Ramos (cell line): ENCODE data around the gene ARL5C.

Source experiments
- in situ Hi-C: fragments of 300-500 bp; cut with MboI; formaldehyde crosslinking; loops from one replicate; pipeline ENCODE4 v1.14.3; 2022; ENCODE audit warnings: low sequenced_read_pairs; ENCODE audit not compliant: unreplicated experiment

The ARL5C gene

DNA sequence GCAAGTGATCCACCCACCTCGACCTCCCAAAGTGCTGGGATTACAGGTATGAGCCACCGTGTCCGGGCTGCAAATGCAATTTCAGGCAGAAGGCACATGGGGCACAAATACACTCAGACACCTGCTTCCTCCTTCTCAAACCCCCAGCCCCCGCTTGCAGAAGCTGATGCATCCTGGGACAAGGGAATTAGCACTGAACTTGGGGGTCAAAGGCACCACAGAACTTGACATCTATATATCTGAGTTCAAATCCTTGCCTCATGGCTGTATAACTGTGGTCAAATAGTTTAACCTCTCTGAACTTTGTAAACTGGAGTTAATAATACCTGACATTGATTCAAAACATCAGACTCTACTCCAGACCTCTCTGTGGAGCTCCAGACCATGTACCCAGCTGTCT lies 4.1 kb upstream of the ARL5C start:
- in situ Hi-C loops = loop anchor here (25.0 kb wide), 1 partner anchor 183 kb away; no protein-coding TSS in a partner anchor

DNA sequence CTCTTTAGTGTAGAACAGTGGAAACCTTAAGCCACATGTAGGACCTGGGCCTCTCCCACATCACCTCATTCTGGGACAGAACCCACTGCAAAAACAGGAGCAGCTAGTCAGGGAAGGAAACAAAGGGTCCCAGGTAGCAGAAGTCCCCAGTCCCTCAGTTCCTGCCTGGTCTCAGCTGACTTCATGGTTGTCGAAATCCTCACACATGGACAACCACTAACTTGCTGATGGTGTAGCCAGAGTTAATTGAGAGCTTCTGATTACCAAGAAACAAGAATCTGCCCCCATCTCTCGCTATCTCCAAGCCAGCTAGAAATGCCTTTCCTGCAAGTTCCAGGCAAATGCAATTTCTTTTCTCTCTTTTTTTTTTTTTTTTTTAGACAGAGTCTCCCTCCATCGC lies 3.6 kb upstream of the ARL5C start:
- in situ Hi-C loops = loop anchor here (25.0 kb wide), 1 partner anchor 182 kb away; no protein-coding TSS in a partner anchor

DNA sequence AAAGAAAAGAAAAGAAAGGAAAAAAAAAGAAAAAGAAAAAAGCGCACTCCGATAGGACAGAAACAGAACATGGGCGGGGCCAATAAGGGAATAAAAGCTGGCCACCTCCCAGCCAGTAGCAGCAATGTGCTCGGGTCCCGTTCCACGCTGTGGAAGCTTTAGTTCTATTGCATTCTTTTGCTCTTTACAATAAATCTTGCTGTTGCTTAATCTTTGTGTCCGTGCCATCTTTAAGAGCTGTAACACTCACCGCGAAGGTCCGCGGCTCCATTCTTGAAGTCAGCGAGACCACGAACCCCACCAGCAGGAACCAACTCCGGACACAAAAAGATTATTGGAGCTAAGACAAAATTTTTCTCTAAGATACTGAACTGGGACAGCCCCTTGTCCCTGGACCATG lies 3.1 kb upstream of the ARL5C start:
- in situ Hi-C loops = loop anchor here (25.0 kb wide), 1 partner anchor 182 kb away; no protein-coding TSS in a partner anchor

DNA sequence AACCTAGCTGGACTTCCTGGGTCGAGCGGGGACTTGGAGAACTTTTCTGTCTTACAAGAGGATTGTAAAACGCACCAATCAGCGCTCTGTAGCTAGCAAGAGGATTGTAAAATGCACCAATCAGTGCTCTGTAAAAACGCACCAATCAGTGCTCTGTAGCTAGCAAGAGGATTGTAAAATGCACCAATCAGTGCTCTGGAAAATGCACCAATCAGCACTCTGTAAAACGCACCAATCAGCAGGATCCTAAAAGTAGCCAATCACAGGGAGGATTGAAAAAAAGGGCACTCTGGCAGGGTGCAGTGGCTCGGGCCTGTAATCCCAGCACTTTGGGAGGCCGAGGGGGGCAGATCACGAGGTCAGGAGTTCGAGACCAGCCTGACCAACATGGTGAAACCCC lies 2.5 kb upstream of the ARL5C start:
- in situ Hi-C loops = loop anchor here (25.0 kb wide), 1 partner anchor 181 kb away; no protein-coding TSS in a partner anchor

DNA sequence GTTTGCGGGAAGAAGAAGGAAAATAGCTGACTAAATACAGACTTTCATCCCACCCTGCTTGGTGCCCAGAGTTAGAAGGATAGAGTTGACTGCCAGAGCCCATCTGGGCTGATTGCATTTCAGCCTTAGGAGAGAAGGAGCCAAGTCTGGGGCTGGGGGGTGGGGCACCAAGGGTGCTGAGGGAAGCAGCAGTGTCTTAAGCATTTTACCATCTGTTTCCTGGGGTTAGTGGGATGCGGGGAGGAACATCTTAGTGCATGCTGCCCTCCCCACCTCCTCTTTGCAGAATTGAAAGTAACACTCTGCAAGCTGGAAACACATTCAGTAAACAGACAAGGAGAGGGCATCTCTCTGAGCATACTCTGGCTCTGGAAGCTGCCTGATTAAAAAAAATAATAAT lies 1.5 kb upstream of the ARL5C start:
- in situ Hi-C loops = loop anchor here (25.0 kb wide), 1 partner anchor 180 kb away; no protein-coding TSS in a partner anchor

DNA sequence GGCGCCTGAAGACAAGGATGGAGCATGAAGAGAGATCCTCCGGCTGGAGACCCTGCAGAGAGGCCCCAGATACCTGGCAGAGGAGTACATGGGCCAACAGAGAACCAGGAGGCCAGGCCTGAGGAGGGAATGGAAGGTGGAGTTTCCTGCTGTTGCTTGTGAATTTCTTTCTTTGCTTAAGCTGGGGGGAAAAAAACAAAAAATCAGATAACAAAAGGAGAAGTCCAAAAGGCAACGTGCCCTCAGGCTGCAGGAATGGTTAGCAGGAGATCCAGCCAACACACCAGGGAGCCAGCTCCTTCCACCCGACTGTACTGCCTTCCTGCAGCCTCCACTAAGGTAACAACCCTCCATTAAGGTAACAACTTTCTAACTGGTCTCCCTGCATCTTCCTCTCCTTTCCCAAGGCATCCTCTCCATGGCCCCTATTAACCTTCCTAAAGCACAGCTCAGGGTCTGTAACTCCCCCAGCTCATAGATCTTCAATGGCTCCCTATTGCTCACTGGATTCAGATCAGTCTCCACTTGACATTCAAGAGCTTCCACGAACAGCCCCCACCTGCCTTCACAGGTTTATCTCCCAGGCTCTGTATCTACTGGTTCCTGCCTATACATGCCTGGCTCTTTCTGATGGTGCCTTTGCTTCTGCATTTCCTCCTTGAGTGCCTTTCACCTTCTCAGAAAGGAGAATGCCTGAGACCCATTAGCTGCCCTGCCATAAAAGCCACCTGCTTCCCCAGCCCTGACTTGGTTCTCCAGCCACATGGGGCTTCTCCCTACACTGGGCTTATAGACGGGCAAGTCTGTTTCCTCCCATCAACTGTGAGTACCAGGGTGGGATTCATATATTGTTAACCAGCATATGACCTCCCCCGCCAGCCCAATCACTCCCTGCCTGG lies 725 bp upstream of the ARL5C start:
- in situ Hi-C loops = loop anchor here (25.0 kb wide), 1 partner anchor 179 kb away; no protein-coding TSS in a partner anchor

DNA sequence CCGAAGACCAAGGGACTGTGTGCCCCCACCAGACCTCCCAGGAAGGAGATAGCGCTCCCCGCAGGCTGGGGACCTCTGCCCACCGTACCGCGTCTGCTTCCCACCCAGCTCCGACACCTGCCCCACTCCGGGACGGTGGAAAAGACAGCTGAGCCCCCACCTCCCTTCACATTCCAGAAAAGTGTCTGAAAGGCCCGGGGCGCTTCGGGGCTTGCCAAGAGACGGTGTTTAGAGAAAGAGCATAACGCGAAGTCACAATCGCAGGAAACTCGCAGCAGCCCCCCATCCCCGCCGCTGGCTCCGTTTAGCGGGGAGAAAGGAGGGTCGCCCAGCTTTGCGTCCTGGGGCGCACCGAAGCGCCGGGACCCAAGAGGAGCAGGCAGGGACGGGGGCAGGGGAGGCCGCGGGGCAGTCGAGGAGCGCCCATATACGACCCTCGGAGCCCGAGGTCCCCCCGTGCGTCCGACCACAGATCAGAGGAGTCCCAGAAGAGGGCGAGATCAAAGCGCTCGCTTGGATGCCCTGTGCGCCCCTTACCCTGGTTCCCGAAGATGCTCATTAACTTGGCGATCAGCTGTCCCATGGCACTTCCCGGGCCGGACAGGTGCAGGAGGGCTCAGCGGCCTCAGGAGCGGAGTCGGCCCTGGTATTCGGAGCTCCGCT lies 652 bp downstream of the ARL5C start:
- in situ Hi-C loops = loop anchor here (25.0 kb wide), 1 partner anchor 178 kb away; no protein-coding TSS in a partner anchor

DNA sequence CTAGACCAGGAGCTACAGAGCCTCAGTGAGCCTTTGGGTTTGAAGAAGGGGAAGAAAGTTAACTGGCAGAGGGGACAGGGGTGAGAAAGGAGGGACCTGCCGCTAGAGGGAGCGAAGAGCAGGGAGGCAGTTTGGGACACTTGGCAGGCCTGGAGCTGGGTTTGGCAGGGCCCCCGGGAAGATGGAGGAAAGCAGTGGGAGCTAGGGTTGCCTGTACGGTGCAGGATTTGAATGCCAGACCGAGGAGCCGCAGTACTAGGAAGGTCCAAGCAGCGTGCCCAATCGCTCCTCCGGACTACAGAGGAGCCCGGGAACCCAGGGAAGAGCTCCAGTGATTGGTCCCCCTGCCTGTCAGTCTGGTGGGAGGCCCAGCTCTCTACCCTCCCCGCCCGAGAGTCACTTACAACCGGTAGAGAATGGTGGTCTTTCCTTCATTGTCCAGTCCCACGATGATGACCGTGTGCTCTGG lies 1.3 kb downstream of the ARL5C start:
- in situ Hi-C loops = loop anchor here (25.0 kb wide), 1 partner anchor 177 kb away; no protein-coding TSS in a partner anchor

DNA sequence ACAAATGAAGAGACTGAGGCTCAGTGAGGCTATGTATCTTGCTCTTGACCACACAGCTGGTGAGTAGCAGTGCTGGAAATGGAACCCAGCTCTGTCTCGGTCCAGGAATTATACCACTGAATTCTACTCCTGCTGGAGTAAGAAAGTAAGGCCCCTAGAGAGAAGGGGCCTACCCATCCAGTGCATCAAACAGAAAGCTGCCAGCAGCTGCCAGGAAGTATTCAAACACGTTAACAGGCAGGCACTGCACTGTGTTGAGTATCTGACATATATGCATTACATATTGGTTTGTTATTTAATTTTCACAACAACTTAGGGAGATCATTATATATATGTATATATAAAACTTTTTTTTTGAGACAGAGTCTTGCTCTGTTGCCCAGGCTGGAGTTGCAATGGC lies 4.0 kb downstream of the ARL5C start:
- in situ Hi-C loops = loop anchor here (25.0 kb wide), 1 partner anchor 175 kb away; no protein-coding TSS in a partner anchor

DNA sequence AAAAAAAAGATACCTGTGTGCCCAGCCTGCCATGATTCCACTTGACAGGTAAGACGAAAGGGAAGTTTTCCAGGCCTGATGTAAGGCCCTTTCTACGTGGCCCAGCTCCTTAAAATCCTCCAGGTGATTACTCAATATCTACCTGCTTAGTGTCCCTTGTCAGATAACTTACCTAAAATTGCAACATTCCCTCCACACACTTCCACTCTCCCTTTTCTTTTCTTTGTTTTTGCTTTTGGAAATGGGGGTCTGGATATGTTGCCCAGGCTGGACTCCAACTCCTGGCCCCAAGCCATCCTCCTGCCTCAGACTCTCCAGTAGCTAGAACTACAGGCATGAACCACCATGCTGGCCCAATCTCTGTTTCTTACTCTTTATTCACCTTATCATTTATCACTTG lies 7.3 kb downstream of the ARL5C start:
- in situ Hi-C loops = loop anchor here (25.0 kb wide), 1 partner anchor 171 kb away; no protein-coding TSS in a partner anchor

DNA sequence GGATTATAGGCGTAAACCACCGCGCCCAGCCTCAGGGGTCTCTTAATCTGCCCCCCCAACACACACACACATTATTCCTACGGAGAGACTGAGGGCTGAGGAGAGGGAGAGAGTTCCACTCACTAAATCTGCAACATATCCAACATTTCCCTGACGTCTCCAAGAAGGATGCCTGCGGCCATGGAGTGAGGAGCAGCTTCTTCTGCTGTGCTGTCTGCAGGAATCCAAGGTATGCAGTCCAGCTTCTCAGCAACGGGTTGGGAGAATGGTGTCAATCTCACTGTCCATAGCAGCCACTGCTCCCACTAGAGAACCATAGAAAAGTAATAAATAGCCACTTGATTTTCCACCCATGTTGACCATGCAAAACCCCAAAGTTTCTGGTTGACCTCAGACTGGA lies 9.5 kb downstream of the ARL5C start:
- in situ Hi-C loops = loop anchor here (25.0 kb wide), 1 partner anchor 169 kb away; no protein-coding TSS in a partner anchor

DNA sequence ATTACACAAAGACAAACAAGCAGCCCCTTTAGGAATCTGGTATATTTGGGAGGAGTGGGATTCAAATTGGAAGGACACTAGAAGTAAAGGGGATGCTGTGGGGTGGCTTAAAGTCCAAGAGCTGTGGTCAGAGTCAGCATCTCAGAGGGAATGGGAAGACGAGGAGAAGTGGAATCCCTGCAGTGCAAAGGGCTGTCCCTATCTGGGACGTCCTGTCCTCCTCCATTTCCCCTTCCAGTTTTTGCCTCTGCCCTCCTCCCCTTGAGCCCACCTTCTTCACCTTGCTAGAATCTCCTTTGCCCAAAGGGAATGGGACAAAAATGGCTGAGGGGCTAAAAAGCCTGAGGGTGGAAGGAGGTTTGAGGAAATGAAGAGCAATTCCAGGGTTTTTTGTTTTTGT lies 10.3 kb downstream of the ARL5C start:
- in situ Hi-C loops = loop anchor here (25.0 kb wide), 1 partner anchor 168 kb away; no protein-coding TSS in a partner anchor

DNA sequence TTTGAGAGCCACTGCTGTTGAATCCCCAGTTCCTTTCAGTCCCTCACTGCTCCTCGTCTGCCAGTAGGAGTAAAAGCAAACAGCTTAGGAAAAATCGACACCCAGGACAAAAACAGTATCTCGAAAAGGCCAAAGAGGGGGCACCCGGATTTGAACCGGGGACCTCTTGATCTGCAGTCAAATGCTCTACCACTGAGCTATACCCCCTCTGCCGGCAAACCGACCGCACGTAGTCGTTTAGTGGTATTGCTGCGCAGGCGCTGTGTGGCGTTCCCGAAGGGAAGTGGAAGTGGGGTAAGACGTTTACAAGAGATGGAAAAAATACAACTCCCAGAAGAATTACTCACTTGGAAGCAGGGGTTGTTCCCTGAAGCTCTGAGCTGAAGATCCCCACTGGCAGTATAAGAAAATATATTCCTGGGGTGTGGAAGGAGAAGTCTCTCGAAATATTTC lies 12.3 kb downstream of the ARL5C start:
- in situ Hi-C loops = loop anchor here (25.0 kb wide), 1 partner anchor 166 kb away; no protein-coding TSS in a partner anchor

DNA sequence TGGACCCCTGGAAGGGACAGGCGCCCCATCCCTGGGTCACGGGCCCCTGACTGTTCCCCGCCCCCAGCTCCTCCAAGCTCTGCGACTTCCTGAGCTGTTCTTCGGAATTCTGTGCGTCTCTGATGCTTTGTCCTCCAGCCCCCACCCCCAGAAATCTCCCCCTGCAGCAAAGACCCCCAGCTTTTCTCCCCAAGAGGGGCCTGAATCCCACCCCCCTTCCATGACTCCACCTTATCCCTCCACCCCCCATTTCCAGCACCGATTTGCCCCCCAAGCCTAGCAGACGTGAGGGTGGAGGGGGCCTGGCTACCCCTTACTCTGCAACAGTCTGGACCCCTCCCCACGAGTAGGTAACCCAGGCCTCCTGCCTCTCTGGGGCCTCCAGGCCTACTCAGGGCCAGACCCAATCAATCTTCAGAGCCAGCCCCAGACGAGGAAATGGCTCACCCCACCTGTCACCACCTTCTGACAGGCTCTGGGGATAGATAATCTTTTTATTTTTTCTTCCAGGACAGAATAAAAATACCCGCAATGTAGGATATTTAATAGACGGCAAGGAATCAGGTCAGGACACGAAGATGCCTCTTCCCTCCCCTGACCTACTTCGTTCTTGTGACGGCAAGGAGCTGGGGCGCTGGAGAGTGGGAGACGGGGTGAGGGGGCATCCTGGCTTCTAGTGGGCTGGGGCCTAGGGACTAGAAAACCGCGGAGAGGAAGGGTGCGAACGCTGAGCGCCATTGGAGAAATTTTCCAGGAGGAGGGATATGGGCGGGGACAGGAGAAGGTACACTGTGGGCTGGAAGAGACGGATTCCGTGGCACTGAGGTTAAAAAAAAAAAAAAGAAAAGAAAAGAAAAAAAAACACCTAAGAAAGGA lies 13.8 kb downstream of the ARL5C start:
- in situ Hi-C loops = loop anchor here (25.0 kb wide), 1 partner anchor 165 kb away; no protein-coding TSS in a partner anchor

DNA sequence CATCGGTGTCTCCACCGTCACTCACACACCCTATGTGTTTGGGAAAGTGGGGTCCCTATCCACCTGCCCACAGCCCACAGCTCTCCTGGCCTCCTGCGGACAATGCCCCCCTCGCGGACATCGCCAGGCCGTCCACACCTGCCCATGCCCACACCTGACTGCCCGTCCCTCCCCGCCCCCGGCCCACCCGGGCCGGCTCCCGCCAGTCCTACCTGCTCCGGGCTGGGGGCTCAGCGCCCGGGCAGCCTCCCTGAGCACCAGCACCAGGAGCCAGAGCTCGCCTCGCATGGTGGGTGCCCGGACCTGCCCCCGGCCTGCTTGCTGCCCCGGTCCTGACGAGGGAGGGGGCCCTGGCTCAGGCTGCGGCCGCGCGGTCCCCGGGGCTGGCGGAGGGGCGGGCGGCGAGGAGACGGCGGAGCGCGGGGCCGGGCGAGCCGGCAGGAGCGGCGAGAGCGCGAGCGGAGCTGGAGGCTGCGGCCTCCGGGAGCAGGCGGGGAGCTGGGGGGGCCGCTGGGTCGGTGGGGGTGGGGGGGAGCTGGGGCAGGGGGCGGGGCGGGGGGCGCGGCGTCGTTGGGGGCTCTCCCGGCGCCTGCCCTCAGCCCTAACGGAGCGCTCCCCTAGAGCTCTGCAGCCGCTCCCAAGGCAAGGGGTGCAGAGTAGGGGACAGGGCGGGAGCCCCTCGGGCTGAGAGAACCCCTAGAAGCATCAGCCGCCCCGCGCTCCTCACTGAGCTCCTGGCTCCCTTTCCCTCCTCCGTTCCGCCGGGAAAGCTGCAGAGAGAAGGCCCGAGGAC lies 14.6 kb downstream of the ARL5C start, which contains the start of gene PLXDC1:
TSS of gene PLXDC1 (minus strand) at position 488 of the 793 bp plus-strand sequence. CDS start at position 288, 200 bp downstream.
- in situ Hi-C loops = loop anchor here (25.0 kb wide), 1 partner anchor 164 kb away; no protein-coding TSS in a partner anchor

DNA sequence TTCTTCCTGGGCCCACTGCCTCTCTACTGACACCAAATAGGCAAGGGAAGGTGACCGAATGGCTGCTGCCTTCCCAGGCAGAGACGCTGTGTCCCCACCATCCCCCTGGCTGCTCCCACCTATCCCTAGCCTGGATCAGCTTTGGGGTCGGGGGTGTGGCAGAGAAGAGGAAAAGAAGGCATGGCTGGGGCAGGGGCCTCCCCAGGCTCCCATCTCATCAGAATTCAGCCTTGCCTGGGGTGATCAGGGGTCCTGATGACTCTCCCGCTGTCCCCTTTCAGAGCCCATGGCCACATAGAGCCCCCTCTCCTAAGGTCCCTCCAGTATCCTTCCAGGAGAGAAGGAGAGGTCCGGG lies 15.2 kb downstream of the ARL5C start:
- in situ Hi-C loops = loop anchor here (25.0 kb wide), 1 partner anchor 163 kb away; no protein-coding TSS in a partner anchor

DNA sequence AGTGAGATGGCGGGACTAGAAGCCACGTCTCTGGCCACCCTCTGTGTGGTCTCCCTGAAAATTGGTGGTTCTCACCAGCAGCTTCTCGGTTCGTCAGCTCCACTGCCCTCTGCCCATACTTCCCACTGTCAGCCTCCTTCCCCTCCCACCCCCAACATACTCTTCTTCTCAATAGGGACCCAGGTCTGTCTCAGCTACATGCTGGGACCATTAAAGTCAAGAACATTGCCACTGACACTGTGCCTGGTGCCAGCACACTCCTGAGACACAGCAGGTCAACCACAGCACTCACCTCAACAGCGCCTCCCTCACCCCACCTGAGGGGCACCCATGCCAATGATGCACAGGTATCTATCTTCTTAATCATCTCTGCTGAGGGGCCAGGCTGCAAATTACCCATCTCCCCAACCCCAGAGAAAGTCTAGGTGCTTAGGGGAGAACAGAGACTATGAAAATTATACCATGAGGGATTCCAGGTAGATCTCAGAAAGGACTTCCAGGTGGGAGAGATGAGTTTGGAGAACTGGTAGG lies 15.8 kb downstream of the ARL5C start:
- in situ Hi-C loops = loop anchor here (25.0 kb wide), 1 partner anchor 163 kb away; no protein-coding TSS in a partner anchor
